ENCODE measurements around the gene BAIAP2.
A peak's percentile ranks its signal among the peaks of the same experiment; 100 is the strongest.

Gene BAIAP2

DNA sequence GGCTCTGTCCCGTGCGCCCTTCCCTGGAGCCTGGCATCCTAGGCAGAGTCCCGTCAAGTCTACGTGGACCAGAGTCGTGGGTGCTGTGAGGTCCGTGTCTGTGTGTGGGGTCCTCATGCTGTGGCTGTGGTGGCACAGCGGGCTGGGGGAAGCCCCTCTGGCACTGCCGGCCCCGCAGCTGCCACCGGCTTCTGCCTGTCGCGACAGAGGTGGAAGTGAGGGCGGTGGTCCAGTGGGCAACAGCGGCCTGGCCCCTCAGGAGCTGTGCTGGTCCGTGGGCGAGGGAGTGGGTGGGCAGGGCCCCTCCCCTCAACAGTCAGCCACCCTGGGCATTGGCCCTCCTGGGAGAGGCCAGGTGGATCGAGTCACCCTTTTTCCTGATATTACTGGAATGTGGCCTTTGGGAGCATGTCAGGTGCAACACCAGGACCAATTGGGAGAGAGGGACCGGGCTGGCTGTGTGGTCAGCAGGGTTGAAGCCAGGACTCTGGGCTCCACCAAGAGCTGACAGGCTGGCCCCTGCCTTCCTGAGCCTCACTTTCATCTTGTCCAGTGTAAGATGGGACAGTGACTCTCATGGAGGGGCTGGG, 11.9 kb downstream of the BAIAP2 start:
- no peak overlapping the region for H3K4me3 ChIP-seq (ENCODE audit: low read depth, low read length)
- no peak for DNase-seq (ENCODE audit: low read depth)

DNA sequence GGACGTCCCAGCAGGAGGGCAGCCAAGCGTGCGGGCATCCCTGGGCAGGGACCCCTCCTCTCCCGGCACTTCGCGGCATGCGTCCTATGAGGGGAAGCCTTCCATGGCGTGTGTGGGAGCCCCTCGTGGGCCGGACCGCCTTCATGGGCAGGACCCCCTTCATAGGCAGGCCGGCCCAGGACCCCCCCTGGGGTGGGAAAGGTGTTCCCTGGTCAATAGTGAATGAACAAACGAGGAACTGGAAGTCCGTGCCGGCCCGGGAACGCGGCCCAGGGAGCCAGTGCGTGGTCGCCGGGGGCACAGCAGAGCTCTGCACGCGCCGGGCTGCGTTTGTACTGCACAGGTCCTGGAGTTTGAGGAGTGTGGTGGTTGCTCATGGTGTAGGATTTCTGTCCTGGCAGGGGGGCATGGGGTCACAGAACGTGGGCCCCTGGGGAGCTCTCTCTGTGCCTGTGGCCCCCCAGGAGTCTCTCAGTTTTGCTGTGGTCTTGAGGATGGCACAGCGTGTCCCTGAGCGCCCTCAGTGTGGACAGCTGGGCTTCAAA, 13.9 kb downstream of the BAIAP2 start:
- DNase-seq (ENCODE audit: low read depth), result no peak

DNA sequence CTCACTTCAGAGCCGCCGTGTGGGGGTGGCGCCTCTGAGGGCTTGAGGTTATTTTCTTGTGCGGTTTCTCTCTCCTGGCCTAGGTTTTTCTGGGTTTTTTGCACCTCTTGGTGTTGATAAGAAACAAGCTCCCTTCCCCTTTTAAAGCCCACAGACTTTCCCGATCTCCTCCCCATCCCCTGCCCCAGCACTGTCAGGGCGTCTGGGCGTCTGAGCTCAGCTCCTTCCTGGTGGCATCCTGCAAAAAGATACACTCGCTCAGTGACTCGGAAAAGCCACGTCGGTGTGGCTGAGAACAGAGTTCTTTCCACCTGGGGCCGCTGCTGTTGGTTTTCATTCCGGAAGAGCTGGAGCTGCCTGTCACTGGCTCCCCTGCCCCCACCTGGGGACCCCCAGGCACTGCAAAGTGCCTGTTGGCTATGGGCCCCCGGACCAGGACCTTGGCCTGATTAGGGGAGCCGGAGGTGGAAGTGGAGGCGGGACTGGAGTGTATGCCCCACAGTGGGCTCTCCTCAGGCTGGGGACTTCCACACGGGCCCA, 14.5 kb downstream of the BAIAP2 start:
- no peak overlapping the region for H3K4me3 ChIP-seq (ENCODE audit: low read depth, low read length)
- no peak for DNase-seq (ENCODE audit: low read depth)

More for the DNA sequence above, 13.9 kb downstream of the BAIAP2 start:
- no peak overlapping the region for H3K4me3 ChIP-seq (ENCODE audit: low read depth, low read length)

GRCh38 chr17:81049973-81050551, 15.1 kb downstream of the BAIAP2 start:
- no peak overlapping the region for H3K4me3 ChIP-seq (ENCODE audit: low read depth, low read length)
- no peak for DNase-seq (ENCODE audit: low read depth)

- no peak overlapping the region for H3K4me3 ChIP-seq (ENCODE audit: low read depth, low read length)
- no peak for DNase-seq (ENCODE audit: low read depth)
These were observed 16.0 kb downstream of the BAIAP2 start for GRCh38 chr17:81050645-81051625.

DNA sequence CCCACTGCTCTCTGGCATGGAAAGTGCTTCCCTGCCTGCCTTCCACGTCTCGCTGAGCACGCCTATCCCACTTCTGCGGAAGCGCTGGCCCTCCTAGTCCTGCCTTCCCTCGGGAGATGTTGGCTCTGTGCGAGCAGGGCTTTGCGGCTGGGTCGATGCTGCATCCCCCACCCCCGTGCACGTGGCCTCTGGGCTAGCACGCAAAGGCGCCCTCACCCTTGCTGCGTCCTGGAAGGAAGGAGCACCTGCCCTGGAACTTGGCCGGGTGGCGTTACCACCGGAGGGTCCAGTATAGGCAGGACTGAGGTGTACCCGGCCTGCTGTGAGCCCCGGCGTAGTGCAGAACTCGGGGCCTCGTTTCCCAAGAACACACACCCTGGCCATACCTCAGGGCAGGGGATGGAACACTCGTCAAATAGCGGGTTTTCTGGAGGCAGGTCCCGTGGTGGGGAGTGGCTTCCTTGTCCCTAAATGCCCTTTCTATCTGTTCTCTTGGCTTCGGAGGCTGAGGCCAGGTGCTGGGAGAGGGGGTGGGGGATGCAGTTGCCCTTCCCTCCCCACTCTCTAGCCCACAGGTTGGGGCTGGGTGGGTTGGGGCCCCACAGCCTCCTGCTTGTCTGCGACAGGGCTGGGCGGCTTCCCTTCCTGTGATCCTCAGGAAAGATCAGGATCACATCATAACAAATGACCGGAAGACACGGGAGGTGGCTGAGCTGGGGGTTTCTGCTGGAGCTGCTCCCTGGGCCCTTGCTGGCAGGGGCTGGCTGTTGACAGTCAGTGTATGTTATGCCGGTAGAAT, 17.4 kb downstream of the BAIAP2 start:
- no peak for DNase-seq (ENCODE audit: low read depth)
- no peak overlapping the region for H3K4me3 ChIP-seq (ENCODE audit: low read depth, low read length)

- no peak overlapping the region for H3K4me3 ChIP-seq (ENCODE audit: low read depth, low read length)
- DNase-seq (ENCODE audit: low read depth), result no peak
These were observed 18.4 kb downstream of the BAIAP2 start for GRCh38 chr17:81053041-81053970.

DNA sequence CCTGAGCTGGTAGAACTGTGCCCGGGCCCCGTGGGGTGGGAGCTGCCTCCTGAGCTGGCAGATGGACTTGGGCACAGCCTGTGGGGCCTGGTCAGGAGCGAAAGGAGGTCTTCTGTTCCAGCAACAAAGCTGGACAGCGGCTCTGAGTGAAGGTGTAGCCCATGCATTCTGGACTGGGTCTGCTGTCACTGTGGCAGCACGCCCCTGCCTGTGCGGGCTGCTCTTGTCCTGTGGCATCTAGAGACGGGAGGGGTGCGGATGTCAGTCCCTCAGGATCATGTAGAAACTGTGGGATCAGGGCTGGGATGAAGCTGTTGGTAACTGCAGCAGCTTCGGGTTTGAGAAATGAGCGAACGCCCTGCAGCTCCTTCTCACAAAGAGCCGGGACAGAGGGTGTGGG, 19.4 kb downstream of the BAIAP2 start:
- no peak for DNase-seq (ENCODE audit: low read depth)
- H3K4me3 ChIP-seq (ENCODE audit: low read depth, low read length), result no peak overlapping the region

GRCh38 chr17:81054881-81055370, 20.0 kb downstream of the BAIAP2 start:
- H3K4me3 ChIP-seq (ENCODE audit: low read depth, low read length), result no peak overlapping the region
- no peak for DNase-seq (ENCODE audit: low read depth)

- DNase-seq (ENCODE audit: low read depth), result no peak
- no peak overlapping the region for H3K4me3 ChIP-seq (ENCODE audit: low read depth, low read length)
These were observed 21.4 kb downstream of the BAIAP2 start for GRCh38 chr17:81056312-81056711.

GRCh38 chr17:81057079-81057730, 22.3 kb downstream of the BAIAP2 start:
- DNase-seq (ENCODE audit: low read depth), result peak; percentile 78
- H3K4me3 ChIP-seq (ENCODE audit: low read depth, low read length), result no peak overlapping the region

- DNase-seq (ENCODE audit: low read depth), result no peak
- no peak overlapping the region for H3K4me3 ChIP-seq (ENCODE audit: low read depth, low read length)
These were observed 22.8 kb downstream of the BAIAP2 start for GRCh38 chr17:81057777-81058176.

DNA sequence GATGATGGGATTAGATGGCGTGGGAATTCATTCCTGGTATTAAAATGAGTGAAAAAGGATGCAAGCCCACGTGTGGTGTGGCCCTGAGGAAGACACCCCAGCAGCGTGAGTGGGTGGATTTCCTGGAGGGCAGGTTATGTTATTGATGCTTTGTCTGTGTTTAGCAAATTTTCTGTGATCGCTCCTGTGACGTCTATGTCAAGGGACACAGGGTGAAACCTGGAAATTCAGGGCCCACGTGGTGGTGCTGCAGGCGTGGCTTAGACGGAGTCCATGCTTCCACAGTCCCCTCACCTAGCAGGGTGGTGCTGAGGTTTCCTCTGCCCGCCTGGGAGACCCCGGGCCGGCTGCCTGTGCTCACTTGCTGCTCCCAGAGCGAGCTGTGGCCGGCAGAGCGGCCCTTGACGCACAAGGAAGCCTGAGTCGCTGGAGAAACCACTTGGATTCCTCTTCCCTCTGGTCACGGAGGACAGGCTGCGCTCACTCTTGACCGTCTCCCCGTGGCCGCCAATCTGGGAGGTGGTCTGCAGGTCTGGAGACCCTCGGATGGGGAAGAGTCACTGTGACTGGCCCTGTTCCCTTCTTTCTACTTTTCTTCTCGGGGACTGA, 23.4 kb downstream of the BAIAP2 start:
- no peak overlapping the region for H3K4me3 ChIP-seq (ENCODE audit: low read depth, low read length)
- no peak for DNase-seq (ENCODE audit: low read depth)

- DNase-seq (ENCODE audit: low read depth), result no peak
- H3K4me3 ChIP-seq (ENCODE audit: low read depth, low read length), result no peak overlapping the region
These were observed 24.1 kb downstream of the BAIAP2 start for GRCh38 chr17:81059026-81059425.

GRCh38 chr17:81060416-81060815, 25.5 kb downstream of the BAIAP2 start:
- no peak for DNase-seq (ENCODE audit: low read depth)
- no peak overlapping the region for H3K4me3 ChIP-seq (ENCODE audit: low read depth, low read length)

DNA sequence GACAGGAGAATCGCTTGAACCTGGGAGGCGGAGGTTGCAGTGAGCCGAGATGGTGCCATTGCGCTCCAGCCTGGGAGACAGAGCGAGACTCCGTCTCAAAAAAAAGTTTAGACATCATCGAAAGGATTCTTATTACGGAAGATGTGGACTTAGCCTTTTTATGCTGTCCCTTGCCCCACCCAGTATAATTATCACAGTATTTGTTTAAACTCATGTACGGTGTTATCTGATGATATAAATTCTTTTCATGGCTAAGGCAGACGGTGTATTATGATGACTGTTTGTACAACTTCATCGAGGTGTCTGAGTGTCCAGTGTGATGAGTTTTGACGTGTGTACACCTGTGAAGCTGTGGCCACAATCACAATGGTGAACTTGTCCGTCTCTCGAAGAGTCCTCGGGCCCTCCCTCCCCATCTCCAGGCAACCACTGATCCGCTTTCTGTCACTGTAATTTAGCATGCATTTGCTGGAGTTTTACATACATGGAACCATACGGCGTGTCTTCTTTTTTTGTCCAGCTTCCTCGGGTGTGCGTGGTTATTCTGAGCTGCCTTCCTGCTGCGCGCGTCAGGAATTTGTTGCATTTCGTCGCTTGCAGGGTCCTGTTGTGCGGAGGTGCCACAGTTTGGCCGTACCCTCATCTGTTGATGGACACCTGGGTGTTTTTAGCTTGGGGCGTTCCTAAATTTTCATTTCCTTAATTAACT, 26.2 kb downstream of the BAIAP2 start:
- DNase-seq (ENCODE audit: low read depth), result no peak
- H3K4me3 ChIP-seq (ENCODE audit: low read depth, low read length), result no peak overlapping the region

Measured in skeletal muscle cell (primary cell).